Calu3 (cell line): ENCODE results near the gene ORC6. TPM values are rescaled to one million over a fixed set of nuclear protein-coding genes. Genes with fewer than 3 reads are reported as not detected.

ENCODE experiments used
- BruUV-seq: library from RNA; stranded (reverse); fragments of 400-500 nt; replicated peaks from 2 replicates; lab custom pipeline; 2021; lab: Mats Ljungman, UMichigan
- CTCF ChIA-PET: fragments of 300-600 bp; sonication (Branson Sonifier 250); formaldehyde crosslinking; loops from one replicate; lab custom pipeline; 2022; ENCODE audit warnings: antibody characterized with exemption; lab: Charles Lee
- DNase-seq: peaks from one replicate; pipeline ENCODE4 v3.0.0; 2022
- H3K27ac Mint-ChIP-seq: one replicate; pipeline ENCODE4 v1.8.0; 2022; ENCODE audit warnings: mixed read lengths; ENCODE audit not compliant: unreplicated experiment
- H3K27me3 Mint-ChIP-seq: one replicate; pipeline ENCODE4 v1.8.0; 2022; ENCODE audit warnings: mixed read lengths; ENCODE audit not compliant: unreplicated experiment
- H3K36me3 Mint-ChIP-seq: one replicate; pipeline ENCODE4 v1.8.0; 2022; ENCODE audit warnings: mild to moderate bottlenecking, moderate library complexity, mixed read lengths; ENCODE audit not compliant: insufficient read depth, unreplicated experiment
- H3K4me1 Mint-ChIP-seq: one replicate; pipeline ENCODE4 v1.8.0; 2022; ENCODE audit warnings: mild to moderate bottlenecking, low read depth, mixed read lengths; ENCODE audit not compliant: unreplicated experiment
- H3K4me3 Mint-ChIP-seq: one replicate; pipeline ENCODE4 v1.8.0; 2022; ENCODE audit warnings: mild to moderate bottlenecking, low read depth, moderate library complexity, mixed read lengths; ENCODE audit not compliant: unreplicated experiment
- H3K9me3 Mint-ChIP-seq: one replicate; pipeline ENCODE4 v1.8.0; 2022; ENCODE audit warnings: low read depth, mixed read lengths; ENCODE audit not compliant: unreplicated experiment
- intact Hi-C: fragments of 100-400 bp; cut with micrococcal nuclease; formaldehyde crosslinking; loops from one replicate; pipeline ENCODE4 v1.10.0; 2022; ENCODE audit not compliant: unreplicated experiment
- total RNA-seq: library from RNA; stranded (reverse); gene quantifications from 2 replicates; pipeline ENCODE4 v1.2.3, GENCODE V29; 2022
- TF ChIP-seq, protein P1 (sequence below): fragments of 200-600 bp; IDR thresholded peaks from one replicate; pipeline ENCODE4 v1.8.0; 2022; ENCODE audit warnings: antibody characterized with exemption; ENCODE audit not compliant: unreplicated experiment

ORC6 gene
- total RNA-seq, 1 experiment from 2014 or later, result 64.9 TPM

DNA sequence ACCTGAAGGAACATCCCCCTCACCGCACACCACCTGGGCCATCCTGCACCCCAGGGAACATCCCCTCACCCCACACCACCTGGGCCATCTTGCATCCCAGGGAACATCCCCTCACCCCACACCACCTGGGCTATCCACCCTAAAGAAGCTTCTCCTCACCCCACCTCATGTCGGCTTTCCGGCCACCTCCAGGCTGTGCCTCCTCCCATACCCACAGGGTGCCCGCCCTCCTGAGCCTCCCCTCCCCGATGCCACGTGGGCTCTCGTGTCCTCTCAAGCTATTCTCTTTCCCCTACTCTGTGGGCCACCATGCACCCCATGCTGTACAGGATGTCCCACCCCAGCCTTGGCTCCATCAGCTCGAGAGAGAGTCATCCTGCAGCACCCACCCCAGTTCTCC is 40.7 kb downstream of the ORC6 start:
- TF ChIP-seq, protein P1, sequence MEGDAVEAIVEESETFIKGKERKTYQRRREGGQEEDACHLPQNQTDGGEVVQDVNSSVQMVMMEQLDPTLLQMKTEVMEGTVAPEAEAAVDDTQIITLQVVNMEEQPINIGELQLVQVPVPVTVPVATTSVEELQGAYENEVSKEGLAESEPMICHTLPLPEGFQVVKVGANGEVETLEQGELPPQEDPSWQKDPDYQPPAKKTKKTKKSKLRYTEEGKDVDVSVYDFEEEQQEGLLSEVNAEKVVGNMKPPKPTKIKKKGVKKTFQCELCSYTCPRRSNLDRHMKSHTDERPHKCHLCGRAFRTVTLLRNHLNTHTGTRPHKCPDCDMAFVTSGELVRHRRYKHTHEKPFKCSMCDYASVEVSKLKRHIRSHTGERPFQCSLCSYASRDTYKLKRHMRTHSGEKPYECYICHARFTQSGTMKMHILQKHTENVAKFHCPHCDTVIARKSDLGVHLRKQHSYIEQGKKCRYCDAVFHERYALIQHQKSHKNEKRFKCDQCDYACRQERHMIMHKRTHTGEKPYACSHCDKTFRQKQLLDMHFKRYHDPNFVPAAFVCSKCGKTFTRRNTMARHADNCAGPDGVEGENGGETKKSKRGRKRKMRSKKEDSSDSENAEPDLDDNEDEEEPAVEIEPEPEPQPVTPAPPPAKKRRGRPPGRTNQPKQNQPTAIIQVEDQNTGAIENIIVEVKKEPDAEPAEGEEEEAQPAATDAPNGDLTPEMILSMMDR, result no peak
- Mint-ChIP-seq H3K4me1 (no peaks in the 10 kb centered on the region), H3K36me3 (no peaks in the 10 kb centered on the region), H3K27ac (no peak overlapping the region), H3K4me3 (no peak overlapping the region), H3K9me3 (no peaks in the 10 kb centered on the region), H3K27me3 (peaks cover 50% of the 10 kb centered on the region)
- no peak for DNase-seq
- intact Hi-C loops, result no loop called here
- CTCF ChIA-PET, result no interaction called here
- no TSS peak for BruUV-seq

DNA sequence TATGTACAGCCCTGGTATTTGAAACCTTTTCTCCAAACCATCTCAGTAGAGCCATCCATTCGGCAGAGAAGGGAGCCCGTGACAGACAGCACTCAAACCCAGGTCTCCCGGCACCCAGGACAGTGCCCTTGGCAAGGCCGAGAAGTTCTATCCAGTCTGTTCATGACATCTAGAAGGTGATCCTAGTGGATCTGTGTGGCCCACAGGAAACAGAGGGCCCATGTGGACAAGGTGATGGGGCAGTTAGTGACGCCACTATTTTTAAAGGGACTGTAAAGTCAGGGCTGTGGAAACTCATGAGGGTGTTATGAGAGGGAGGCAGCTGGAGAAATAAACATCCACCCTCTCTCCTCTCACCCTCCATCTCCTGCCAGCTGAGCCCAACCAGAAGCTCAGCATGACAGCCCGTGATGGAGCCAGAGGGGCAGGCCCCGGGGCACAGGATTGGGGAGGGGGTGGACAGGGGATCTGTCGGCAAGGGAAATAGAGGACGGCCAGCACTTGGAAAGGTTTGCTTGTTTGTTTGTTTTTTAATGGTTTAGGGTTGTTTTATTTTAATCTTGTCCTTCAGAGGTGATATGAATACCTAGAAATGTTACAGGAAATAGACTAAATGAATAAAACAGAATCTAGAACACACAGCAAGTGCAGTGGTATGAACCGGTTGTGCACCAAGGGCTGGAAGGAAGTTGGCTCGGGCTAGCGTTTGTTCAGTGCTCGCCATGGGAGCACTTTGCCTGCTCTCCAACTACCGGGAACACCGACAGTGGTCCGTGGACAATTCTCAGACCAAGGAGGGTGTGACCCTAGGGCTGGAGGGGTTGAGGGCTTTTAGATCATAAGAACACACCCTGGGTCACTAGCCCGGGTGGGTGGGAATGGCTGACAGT is 41.6 kb downstream of the ORC6 start:
- peaks cover 50% of the 10 kb centered on the region for H3K27me3 Mint-ChIP-seq
- H3K27ac Mint-ChIP-seq, result no peak overlapping the region
- no TSS peak for BruUV-seq
- intact Hi-C loops, result no loop called here
- CTCF ChIA-PET, result no interaction called here
- no peak overlapping the region for H3K4me3 Mint-ChIP-seq
- H3K36me3 Mint-ChIP-seq, result no peaks in the 10 kb centered on the region
- TF ChIP-seq, protein P1, result no peak
- no peaks in the 10 kb centered on the region for H3K4me1 Mint-ChIP-seq
- no peaks in the 10 kb centered on the region for H3K9me3 Mint-ChIP-seq
- DNase-seq, result no peak

DNA sequence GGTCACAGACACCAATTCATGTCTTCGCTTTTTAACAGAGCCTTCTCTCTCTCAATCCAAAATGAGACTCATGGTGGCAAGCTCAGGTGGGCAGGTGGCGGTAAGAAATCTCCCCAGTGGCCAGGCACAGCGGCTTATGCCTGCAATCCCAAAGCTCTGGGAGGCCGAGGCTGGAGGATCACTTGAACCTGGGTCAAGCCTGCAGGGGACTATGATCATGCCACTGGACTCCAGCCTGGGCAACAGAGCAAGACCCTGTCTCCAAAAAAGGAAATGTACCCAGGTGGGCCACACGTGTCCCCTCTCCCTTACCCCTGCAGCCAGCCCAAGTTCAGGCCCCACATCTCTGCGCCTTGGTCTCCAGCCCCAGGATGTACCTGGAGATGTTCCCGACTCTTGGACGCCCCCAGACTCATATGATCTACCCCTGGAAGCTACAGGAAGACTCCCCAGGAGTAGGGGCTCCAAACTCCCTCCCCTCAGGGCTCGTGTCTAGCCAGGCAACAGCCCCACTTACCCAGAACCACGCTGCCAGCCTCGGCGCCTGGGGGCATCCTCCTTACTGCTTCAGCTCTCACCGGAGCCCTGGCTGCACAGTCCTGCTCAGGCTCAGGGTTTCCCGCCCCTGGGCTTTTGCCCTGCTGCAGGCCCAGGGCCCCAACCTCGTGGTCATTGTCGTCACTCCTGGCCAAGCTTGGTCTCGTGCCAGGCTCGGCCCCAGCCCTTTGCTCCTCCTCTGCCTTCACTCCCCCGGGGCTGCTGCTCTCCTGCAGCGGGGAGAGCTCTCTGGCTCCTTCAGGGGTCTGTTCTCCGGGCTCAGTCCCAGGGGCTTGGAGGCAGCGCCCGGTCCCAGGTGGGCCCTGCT is 42.5 kb downstream of the ORC6 start:
- Mint-ChIP-seq H3K27ac (no peak overlapping the region), H3K4me1 (no peaks in the 10 kb centered on the region), H3K27me3 (peaks cover 50% of the 10 kb centered on the region), H3K9me3 (no peaks in the 10 kb centered on the region), H3K36me3 (no peaks in the 10 kb centered on the region), H3K4me3 (no peak overlapping the region)
- CTCF ChIA-PET, result no interaction called here
- no peak for DNase-seq
- TF ChIP-seq, protein P1, result no peak
- BruUV-seq, result no TSS peak
- intact Hi-C loops, result no loop called here

DNA sequence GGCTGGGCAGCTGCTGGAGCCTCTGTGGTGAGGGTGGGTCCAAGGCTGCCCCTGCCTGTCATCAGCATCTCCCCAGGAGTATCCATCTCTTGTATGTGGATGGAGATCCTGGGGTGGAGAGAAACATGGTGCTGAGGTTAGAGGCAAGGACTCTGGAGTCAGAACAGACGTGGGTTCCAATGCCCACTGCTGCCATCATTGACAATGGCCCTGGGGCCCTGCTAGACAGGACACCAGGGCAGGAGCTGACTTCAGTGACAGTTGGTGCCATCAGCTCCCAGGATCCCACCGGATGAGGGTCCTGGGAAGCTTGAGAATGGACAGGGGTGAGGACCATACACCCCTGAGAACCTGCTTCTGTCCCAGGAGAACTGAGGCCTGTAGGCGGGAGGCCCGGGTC is 43.1 kb downstream of the ORC6 start:
- no peaks in the 10 kb centered on the region for H3K4me1 Mint-ChIP-seq
- H3K27me3 Mint-ChIP-seq, result peaks cover 50% of the 10 kb centered on the region
- no peak overlapping the region for H3K4me3 Mint-ChIP-seq
- DNase-seq, result no peak
- TF ChIP-seq, protein P1, result no peak
- no peak overlapping the region for H3K27ac Mint-ChIP-seq
- CTCF ChIA-PET, result no interaction called here
- no TSS peak for BruUV-seq
- H3K9me3 Mint-ChIP-seq, result no peaks in the 10 kb centered on the region
- H3K36me3 Mint-ChIP-seq, result no peaks in the 10 kb centered on the region
- intact Hi-C loops, result no loop called here
